NCI-H1417 treated with DMSO at 0.1 percent for 48 hours (cell line): ENCODE data around the gene CGN.

Experiments used
- DNase-seq: peaks from one replicate; lab custom pipeline; 2025; lab: John Stamatoyannopoulos, UW

Gene CGN

DNA sequence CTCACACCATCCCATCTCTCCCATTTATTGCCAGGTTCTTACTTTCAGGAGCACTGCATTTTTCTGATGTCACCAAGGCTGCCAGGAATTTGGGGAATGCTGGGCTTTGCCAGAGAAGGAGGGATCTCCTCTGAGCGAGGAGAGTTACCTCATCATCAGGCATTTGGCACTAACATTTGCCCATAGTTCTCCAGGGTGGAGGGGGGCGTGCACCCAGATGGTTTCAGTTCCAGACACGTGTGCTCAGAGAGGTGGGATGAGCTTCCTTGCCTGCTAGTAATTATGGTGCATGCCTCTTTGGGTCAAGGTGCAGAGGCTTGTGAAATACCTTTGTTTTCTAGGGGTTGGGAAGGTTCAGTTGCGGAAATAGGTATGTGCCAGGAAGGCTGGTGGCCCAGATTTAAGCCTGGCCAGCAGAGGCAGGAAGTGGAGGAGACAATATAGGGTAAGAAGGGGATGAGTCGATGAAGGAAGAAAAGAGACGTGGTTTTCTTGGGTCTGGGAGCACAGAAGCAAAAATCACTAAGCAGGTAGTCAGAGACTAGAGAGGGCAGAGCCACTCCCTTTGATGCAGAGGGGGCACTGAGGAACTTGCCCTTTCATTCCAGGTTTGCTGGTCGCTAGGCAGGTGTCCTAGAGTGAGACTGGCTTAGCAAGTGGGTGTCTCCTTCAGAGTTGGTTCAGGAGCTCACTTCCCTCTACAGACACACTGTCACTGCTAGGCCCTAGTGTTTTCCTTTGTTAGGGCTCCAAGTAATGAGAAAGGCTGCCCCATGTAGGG, 36.1 kb downstream of the CGN start:
- DNase-seq = no peak

DNA sequence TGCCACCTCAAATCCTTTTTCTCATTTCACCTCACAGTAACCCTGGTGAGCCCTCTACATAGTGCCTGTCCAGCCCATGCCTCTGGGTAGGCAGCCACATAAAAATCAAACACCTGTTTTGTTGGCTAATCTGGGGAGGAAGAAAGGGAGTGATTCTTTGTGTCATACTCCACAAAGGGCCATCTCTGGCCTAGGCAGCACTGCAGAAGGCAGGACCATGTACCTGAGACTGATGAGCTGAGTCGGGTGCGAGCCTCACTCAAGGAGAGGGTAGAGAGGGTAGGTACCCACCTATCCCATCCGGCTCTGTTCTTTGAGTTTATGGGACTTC, 36.7 kb downstream of the CGN start:
- no peak for DNase-seq

DNA sequence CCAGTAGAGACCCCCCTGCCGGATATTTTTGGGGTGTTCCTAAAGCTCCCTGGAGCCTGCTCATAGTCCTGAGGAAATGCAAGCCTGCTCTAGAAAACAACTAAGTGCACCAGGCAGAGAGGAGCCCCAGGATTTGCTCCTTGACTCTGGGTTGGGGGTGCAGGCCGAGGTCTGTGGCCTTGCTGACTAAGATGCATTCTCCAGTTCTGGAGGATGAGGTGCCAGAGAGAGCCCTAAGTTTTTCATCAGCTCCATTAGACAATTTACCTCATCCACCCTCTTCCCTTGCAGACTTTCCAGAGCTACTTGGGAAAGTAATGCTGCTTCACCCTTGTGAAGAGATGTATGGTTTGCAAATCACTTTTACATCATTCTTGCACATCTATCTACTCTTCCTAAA, 38.0 kb downstream of the CGN start:
- no peak for DNase-seq

DNA sequence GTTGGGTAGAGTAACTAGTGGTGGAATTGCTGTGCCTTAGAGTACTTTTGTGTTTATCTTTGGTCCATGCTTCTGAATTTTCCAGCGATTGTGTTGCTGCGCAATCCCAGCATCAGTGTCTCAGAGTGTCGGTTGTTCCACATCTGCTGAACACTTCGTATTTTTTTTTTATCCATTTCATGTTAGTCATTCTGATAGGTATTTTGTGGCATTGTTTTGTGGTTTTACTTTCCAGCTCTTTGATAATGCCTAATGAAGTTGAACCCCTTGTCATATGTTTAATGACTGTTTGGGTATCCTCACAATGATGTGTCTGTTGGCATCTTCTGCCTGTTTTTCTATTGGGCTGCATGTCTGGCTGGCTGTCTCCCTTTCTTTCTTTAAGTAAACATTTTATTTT, 42.5 kb downstream of the CGN start:
- DNase-seq = no peak

DNA sequence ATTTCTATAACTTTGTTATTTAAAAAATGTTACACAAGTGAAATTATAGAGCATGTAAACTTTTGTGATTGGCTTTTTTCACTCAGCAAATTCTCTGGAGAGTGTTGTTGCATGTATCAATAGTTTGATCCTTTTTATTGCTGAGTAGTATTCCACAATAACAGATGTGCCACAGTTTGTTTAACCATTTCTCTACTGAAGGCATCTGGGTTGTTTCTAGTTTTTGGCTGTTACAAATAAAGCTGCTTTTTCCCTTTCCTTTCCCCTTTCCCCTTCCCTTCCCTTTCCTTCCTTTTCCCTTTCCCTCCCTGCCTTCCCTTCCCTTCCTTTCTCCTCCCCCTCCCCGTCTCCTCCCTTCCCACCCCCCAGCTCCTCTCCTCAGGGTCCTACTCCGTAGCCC, 44.9 kb downstream of the CGN start:
- no peak for DNase-seq

DNA sequence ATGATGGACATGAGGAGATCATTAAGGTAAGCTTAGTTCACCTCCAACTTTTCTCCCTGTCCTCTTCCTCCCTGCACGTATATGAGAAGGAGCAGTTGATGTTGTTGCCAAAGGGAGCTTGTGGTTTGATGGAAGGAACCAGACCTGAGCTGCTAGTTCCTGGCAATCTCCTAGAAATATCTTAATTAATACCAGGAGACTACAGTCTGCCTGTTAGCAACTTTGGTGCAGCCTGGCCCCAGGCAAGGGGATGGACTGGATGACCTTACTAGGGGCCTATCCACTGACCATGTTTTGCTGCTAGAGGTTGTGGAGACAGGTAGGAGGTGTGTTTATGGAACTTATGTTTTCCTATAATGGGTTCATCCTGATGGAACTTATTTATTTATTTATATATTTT, 51.5 kb downstream of the CGN start:
- DNase-seq = no peak

DNA sequence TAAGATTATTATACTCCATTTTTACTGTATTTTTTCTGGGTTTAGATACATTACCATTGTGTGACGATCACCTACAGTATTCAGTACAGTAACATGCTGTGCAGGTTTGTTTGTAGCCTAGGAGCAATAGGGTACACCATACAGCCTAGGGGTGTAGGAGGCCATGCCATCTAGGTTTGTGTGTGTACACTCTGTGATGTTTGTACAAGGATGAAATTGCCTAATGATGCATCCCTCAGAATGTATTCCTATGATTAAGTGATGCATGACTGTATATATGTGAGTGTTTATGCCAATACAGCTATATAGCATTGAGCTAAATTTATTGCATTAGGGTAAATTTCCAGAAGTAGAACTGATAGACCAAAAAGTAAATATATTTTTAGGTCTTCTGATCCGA, 52.2 kb downstream of the CGN start:
- no peak for DNase-seq

DNA sequence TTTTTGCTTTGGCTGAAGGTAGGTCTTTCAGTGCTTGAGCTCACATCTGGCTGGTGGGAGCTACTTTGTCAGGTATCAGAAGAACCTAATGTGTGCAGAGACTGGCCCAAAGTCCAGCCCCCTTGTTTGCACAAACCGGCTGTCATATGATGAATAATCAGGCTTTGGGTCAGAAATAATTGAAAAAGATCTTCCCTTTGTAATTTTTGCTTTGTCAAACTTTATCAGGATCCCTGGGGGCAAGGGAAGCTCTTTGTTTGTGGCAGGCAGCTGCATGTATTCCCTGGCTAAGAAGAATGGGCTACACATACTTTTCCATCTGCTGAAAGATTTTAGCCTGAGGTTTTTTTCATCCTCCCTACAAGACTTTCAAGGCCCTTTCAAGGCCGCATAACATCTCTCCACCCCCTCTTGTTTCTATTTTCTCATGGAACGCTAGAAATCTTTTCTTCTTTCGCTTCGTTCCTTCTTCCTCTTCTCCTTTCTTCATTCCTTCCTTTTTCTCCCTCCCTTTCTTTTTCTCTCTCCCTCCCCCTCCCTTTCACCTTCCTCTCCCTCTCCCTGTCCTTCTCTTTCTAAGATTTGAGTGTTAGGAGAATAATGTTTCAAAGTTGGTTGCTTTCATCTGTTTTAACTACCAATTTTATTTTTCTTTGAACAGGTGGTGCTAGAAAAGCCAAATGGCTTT, 54.5 kb downstream of the CGN start:
- no peak for DNase-seq

DNA sequence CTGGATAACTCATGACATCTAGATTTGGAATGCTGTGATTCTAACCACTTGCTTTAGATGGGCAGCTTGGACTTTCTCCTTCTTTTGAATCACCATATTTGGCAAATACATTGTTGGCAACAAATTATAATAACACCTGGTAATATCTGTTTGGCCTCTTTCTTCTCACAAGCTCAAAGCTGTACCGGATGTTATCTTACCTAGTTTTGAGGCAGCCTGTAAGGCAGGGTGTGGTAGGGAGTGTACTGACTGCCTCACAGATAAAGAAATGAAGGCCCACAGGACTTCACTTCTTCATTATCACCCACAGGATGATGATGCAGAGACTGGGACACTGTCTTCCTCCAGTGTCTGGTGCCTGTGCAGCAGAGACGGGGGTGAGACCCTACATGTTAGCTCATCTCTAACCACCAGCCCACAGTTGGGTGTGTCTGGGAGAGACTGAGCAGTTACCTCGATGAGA, 57.5 kb downstream of the CGN start:
- no peak for DNase-seq

DNA sequence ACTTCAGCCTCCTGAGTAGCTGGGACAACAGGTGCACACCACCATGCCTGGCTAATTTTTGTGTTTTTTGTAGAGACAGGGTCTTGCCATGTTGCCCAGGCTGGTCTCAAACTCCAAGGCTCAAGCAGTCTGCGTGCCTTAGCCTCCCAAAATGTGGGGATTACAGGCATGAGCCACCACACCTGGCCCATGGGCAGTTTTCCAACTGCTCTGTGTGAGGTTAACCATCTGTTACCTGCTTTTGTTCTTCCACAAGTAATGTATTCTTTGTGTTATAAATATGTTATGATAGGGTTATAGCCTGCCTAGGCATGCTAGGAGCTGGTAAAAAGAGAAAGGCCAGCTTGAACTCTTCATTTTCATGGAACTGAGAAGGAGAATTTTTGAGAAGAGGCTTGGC, 59.6 kb downstream of the CGN start:
- no peak for DNase-seq

DNA sequence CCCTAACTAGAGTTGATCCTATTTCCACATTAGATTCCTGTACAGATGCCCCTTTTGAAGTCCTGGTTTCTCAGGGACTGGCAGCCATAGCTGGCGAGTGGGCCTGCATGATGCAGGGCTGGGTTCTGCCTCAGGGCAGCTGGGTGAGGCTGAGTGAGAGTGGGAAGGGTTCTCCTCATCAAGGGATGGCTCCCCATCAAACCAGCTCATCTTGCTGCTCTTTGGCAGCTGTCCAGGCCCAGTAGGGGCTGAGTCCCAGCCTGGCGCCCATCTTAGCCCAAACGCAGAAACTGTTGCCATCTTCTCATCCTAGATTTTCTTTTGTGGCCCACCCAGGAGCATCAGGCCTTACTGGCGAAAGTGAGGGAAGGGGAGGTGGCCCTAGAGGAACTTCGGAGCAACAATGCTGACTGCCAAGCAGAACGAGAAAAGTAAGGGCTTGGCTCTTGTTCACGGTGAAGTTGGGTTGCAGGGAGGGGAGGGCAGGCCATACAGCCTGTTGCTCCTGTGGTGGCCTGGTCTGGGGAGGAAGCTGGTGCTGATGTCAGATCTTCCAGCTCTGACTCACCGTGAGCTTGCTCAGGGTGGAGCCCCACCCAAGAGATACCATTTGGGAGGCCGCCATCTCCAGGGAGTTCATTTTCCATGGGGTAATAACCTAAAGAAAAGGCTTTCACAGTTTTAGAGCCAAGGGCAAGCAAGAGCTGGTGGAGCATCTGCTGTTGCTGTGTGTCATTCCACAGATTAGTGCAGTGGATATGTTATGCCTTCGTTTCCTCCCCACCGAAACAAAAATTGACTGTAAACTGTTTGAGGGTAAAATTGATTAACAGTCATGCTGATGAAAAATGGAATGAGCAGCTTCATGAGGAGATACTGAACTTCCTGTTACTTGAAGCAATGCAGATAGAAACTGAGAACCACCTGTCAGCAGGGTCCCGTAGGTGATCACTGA, 63.7 kb downstream of the CGN start:
- no peak for DNase-seq

DNA sequence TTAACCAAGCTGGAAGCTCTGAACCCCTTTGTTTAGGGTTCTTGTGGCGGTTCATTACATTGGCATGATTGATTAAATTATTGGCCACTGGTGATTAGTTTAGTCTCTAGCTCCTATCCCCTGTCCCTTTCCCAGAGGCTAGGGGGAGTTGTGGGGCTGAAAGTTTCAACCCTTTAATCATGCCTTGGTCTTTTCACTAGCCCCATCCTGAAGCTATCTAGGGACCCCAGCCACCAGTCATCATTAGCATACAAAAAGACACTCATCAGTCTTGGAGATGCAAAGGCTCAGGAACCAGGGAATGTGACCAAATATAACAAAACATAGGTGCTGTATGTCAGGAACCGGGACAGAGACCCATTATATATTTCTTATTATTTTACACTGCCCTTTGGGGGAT, 66.0 kb downstream of the CGN start:
- DNase-seq = no peak

DNA sequence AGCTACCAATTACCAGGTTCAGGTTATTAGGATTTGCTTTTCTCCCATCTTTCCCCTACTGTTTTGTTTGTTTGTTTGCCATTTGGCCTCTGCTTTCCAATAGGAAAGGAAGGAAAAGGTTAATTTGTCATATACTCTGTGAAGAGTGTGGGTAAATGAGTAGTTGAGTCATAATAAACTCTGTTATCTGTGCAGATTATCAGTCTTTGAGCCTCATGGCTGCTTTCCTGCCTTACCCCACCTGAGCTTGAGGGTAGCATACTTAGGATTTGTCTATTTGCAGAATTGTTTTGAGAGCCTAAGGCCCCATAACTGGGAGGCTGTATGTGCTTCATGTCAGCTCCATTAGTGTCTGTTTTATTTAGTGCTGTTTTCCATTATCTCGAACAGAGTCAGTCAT, 67.8 kb downstream of the CGN start:
- no peak for DNase-seq

DNA sequence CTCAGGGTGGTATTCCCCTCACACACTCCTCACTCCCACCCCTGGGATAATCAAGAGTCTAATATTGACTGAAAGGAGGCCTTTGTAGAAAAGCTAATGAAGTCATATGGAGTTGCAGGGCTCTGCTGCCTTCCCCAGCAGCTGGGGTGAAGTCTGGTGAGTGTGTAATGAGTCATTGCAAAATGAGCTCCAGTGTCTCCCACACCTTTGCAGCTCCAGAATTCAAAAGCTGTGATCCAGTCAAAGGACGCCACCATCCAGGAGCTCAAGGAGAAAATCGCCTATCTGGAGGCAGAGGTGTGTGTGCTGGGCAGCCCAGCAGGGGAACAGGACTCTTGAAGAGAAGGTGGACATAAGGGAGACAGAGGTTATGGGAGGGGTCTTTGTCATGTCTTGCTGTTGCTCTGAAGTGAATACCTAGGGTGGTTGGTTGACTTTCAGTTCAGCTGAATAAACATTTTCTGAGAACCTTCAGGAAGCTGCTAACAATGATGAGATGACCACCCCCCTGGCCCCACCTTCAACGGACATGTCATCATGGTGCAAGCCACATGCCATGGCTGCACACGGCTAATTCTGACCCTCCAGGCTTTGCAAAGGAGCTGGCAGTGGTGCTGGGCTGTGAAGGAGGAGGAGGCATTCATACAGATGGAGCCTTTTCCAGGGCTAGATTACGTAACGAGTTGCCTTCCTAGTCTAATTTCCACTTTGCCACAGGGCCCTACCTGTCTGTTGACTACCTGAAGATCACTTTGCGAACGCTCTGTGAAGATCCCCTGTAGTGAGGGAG, 68.4 kb downstream of the CGN start:
- no peak for DNase-seq

DNA sequence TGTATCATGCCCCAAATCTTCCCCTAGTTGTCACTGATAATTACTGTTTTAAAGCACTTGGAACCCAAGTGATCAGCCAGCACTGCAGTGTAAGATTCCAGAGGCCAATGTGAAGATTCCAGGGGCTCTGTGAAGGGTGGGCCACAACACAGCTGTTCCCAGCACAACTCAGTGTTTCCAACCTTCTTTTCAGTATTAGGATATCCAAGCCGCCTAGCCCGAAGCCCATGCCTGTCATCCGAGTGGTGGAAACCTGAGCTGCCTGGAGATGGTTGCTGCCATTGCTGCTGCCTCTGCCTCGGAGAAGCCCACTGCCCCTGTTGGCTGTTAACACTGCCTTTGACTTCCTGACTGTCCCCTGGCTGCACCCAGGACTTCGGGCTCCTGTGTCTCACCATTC, 70.3 kb downstream of the CGN start:
- no peak for DNase-seq

DNA sequence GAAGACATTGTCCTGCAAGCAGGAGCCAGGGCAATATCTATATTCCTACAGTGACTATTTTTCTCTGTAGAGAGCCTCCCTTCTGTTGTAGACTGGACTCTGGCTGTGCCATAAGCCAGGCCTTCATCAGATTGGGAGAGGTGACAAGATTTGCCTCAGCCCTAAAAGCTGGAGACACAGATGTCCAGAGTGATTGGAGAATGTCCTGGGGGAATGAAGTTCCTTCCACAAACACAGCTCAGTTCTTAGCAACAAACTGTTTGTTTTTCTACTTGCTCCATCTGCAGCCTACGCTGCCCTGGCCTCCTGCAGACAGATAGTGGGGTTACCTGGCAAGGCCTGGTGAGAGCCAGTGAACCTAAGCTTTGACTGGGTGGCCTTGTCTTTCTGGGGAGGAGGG, 70.7 kb downstream of the CGN start:
- DNase-seq = no peak

DNA sequence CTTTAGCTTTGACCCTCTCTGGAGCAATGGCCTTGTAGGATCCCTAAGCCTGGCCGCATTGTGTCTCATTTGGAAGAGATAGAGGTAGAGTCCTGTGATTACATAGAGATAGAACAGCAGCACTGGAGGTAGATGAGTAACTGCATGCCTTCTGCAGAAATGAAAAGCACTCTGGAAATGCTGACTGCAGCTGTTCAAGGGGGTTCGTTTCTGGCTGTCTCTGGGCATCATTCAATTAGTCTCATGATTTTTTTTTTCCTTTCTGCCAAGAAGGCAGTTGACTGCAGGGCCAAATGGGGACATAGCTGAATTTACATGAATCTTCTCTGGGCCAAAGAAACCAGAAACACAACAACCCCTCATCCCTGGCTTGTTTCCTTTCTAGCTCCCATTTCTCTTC, 72.6 kb downstream of the CGN start:
- no peak for DNase-seq

DNA sequence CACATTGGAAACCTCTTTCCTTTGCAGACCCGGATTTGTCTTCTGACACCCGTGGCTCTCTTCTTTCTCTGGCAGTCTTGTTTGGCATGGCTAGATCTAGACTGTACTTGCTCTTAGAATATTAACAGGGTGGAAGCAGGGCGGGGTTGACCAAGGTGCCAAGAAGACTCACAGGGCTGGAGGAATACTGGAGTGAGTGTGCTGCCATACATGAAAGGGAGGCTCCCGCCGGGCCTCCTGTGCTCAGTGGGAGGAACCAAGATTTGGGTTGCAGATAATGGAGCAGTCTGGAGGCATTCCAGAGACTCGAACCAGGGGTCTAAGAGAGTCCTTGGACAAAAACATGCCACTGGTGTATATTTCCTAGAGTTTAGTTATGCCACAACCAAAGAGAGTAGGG, 73.1 kb downstream of the CGN start:
- no peak for DNase-seq

DNA sequence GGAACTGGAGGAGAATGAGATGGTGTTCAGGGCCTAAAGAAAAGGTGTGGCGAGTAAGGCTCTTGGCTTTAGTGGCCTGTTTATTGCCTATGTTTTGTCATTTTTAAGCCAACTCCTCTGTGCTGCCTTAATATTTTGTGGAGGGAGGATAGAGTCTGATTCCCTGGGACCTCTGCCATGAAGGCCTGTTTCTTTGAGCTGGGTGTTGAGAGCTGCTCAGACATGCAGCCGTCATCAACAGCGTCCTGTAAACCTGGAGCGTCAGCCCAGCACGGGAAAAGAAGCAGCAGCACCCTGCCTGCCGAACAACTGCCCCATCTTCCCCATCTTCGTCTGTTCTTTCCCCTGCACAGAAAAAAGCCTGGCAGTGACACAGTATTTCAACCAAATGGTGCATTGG, 73.6 kb downstream of the CGN start:
- DNase-seq = no peak

DNA sequence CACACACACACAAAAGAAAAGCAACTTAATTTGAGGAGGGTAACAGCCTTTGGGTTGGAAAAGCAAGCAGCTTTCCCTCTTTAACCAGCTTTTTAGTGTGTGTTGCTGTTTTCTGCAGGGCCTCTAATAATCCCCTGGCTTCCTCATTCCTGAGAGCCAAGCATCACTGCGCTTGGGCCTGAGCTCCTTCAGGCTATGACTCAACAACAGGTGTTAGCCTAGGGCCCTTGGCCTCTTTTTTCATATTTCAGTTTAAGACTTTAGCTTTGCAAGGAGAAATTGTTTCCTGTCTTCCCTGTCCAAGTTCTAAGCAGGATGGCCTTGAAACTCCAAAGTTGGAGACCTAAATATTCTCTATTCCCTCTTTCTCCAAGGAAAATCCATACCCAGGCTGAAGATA, 74.4 kb downstream of the CGN start:
- DNase-seq = no peak
